ENCODE data around the gene RARA.
"Not testable (repeated sequence)": the region's sequence is repeated elsewhere in the genome, so short reads cannot be mapped to it uniquely, and the experiment has no call there.

RARA gene

GRCh38 chr17:40299159-40299757, 9.7 kb upstream of the RARA start:
- not testable (repeated sequence) for DNase-seq

GRCh38 chr17:40301315-40301714, 7.7 kb upstream of the RARA start:
- DNase-seq = no peak

DNA sequence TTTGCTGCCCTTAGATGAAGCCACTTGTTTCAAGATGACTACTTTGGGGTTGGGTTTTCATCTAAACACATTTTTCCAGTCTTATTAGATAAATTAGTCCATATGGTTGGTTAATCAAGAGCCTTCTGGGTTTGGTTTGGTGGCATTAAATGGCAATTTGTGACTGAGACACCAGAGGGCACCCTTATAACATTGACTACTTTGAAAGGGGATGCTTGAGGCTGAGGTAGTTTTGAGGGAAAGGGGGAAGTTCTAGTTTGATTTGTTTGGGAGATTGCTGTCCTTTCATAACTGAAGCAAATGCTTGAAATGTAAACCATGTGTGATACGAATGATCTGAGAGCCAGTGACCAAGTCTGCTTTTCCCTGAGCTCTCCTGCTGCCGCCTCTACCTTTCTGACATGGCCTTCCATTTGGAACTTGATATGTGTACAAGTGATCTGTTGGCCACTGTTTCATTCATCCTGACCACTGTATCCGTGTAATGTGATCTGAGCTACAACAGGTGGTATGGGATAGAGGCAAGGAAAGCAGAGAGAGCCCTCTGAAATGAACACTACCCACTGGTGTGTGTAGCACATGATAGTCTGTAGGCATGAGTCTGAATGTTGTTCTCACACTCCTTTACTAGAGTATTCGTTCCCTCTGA, 5.8 kb upstream of the RARA start:
- peak; percentile 42 for DNase-seq

DNA sequence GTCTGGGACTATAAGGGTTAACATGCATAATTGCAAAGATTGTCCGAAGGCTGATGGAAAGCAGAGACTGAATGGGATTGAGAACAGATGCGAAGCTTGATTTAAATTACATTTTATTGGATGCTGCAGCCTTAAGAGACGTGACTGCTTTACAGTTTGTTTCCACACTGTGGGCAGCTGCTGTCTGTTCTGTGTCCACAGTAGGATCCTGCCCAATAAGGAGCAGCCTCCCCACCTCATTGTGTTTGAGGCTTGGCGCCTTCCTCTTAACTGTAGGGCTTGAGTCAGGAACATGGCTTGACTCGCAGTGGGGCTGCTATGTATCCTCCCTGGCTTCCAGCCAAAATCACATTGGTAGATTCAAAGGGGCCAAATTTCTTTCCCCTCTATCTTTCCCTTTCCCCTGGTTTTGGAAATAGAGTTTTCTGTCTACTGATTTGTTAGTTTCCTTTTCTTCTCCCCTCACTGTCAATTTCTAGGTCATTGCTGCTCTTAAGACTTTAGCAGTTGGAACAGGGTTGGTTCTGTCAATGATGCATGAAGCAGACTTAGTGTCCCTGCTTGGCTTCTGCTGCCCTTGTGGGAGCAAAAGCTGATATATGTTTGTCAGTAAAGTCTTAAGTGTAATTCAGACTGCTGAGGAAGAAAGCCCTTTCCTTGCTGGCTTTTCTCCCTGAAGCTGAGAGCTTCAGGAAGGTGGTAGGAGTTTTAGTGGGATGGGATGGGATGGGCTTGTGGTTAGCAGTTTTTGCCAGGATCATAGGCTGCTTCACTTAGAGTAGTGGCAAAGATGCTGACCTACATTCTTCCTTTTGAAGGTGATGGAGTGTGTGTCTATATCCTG, 5.0 kb upstream of the RARA start:
- peak; percentile 53 for DNase-seq

DNA sequence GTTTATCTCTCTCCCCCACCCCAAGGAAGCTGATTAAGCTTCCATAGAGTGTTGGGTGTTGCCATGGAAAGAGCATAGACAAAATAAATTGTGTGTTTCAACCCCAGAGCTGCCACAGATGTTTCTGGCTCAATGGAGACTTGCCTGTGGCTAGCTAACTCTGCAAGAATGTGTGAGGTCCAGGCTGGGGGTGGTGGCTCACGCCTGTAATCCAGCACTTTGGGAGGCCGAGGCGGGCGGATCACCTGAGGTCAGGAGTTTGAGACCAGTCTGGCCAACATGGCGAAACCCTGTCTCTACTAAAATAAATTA, 4.5 kb upstream of the RARA start:
- DNase-seq = not testable (repeated sequence)

GRCh38 chr17:40304866-40305265, 4.1 kb upstream of the RARA start:
- DNase-seq = not testable (repeated sequence)

DNA sequence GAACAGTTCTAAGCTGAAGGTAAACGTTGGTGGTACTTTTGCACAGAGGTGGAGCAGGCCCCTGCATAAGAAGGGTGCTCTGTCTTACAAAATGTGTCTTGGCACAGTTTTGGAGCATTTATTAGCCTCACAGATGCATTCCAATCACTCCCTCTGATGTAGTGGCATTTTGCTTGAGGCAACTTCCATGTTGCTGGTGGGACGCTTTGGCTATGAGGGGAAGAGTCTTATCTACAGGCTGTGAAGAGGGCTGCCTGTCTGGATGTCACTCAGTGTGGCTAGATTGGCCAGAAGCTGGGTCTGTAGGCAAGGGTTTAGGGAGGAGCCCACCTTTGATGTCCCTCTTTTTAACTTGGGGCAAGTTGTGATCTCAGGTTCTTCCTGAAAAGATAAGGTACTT, 2.6 kb upstream of the RARA start:
- no peak for DNase-seq

DNA sequence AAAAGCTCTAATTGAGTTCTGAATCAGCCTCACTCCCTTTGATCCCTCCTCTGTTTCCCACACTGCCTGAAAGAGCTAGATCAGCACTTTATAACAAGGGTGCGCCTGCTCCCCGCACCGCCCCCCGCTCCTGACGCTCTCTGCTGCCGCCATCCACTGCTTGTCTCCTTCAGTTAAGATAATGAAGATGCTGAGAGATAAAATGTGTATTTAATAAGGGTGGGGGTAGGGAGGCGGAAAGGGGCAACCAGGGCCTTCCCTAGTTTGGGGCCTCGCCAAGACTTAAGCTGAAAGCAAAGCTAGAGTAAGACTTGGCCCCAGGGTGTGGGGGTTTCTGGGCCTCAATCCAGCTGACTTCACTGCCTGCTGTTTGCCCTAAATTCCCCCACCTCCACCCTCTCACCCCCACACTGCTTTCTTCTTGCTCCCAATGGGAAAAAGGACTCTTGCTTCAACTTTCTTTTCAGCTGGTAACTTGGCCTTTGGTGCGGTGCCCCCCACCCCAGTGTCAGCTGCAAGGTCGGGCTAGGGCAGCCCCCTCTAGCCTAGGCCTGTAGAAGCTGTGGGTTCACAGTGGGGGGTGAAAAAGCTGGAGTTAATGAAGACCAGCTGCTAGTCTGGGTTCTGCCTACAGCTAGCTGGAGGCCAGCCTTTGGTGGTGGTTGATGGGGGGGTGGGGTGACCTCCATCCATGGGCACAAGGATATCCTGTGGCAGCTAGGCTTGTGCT, 1.8 kb upstream of the RARA start:
- peak; percentile 49 for DNase-seq

DNA sequence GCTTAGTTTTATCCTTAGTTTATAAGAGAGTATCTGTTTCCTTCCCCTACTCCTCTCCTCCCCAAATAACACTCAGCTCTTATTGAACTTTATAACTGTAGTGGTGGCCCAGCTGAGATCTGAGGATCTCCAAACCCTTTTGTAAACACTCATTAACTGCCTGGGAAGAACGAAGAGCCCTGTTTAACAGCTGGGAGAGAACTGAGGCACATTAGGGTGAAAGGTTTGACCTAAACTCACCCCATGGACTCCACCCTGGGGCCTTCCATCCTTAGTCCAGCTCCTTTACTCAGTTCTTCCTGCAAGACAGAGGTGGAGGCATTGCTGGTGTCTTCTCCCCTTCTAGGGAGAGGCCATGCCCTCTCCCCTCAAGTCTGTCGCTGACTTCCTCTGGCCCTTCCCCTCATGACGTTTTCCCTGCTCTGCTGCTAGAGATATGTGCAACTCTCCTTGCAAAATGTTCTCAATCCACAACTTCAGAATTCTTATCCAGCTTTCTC, 1.2 kb upstream of the RARA start:
- DNase-seq = no peak

DNA sequence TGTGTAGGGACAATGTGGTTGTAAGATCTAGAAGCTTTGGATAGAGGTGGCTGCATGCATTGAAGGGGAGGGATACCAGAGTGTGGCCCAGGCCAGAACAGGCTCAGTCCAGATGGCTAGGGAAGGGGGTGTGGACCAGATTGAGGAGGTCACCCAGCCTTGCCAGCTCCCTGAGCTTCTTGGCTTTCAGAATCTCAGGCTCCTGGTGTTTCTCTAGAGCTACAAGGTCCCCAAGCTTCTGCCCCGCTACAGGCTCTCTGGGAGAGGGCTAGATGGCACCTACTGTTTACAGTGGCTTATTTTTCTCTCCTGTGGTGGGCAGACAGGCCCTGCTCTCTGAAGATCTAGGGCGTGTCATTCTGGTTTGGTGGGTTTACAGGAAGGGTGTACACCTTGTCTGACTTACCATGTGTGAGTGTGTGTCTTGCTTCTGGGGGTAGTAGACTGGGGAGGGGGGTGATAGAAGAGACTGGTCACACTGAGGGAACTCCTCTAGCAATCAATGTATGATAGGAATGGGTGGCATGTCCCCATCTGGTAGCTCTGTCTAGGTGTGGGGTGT, 1.1 kb downstream of the RARA start:
- DNase-seq = no peak

DNA sequence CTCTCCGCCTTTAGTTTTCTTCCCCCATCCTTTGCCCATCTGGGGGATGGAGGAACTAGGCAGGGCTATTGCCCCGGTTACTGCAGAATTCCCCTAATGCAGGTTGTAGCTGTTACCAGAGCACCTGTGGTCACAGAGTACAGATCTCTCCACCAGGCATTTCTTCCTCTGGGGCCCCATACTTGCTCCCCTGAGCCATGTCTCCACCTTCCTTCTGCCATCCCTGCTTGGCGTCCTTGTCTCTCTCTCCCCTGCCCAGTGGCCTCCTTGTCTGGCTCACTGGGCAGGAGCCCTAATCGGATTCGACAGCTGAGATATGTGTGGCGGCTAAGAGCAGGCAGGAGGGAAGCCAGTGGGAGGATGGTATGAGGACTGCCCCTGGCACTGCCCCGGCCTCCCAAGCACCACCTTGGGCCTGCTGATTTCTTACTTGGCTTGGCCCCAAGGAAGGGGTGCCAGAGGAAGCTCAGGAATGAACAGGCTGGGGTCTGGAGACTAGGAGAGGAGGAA, 2.0 kb downstream of the RARA start:
- no peak for DNase-seq

GRCh38 chr17:40311575-40311974, 2.6 kb downstream of the RARA start:
- peak; percentile 14 for DNase-seq

DNA sequence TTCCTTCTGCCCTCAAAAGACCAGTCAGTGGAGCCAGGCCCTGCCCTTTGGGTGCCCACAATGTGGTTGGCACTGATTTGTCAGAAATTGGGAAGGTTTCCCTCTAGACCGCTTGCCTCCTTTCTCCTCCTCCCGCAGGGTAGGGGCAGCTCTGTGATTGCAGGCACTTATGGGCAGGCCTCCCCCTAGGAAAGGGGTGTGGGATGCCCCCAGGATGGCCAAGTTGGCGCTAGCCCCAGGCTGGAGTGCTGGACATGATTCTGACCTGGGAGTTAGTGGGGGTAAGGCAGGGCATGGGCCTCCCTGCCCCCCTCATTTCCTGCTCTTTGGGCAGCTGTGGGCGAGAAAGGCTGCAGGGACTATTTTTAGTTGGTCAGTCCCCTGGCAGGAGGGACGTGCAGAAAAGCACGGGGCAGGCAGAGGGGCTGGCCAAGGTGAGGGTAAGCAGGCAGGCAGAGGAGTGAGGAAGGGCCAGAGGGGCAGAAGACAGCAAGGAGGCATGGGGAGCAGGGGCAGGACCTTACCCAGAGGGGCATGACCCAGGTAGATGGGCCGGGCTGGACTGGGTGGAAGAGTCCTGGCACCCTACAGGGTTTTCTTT, 3.3 kb downstream of the RARA start:
- no peak for DNase-seq

DNA sequence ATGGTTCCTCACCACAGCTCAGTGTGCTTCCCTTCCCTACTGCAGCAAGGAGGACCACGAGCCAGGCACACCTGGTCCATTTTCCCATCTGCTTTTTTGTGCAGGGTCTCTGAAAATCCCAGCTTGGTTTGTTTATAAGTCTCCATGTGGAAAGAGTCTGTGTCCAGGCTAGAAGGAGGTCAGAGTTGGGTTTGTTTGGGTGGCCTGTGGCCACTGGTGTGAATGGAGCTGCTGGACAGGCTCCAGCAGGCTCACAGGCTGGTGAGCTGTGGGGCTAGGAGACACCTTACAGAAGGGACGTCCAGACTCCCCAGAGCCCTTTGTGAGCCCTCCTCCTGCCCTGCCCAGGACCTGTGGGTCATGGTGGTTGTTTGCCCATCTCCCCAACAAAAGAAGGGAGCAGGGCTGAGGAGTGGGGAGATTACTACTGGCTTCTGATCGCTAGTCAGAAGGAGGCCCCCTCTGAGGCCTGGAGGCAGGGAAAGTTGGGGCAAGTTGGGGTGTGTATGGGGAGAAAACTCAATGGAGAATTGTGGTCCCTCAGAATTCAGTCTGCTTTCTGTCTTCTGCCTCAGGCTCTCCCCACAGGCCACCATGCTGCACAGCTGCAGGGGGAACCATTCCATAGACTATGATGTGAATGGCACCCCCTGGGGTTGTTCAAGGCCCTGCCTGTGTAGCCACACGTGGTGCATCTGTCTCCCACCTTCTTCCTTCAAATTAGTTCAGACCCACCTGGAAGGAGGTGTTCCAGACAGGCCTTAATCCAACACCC, 4.1 kb downstream of the RARA start:
- no peak for DNase-seq

- DNase-seq = peak; percentile 78
These were observed 4.9 kb downstream of the RARA start for GRCh38 chr17:40313668-40314583.

DNA sequence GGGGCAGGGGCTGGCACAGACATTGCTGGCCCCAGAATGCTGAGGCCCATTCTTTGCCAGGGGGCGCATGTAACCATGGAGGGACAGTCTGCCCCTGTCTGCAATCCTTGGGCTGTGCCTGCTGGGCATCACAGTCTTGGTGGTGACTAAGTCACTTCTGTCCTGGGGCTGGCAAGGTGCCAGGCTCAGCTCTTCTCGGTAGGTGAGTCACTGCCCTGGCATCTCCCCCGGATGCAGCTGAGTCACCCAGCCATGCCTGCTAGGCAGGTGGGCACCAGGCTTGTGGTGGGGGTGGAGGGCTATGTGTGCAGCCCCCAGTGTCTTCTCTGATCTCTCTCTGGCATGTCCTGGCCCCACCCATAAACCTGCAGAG, 5.6 kb downstream of the RARA start:
- DNase-seq = peak; percentile 71

DNA sequence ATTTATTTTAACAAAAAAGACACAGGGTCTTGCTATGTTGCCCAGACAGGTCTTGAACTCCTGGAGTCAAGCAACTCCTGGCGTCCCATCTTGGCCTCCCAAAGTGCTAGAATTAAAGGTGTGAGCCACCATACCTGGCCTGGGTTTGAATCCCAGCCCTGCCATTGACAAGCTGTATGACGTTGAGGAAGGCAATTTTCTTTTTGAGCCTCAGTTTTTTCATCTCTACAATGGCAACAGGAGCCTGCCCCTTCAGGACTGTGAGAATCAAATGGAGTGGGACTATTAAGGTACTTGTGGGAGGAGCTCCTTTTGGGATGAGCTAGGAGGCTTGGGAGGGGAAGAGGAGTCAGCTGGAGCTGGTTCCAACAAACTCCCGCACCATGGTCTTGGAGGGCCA, 6.2 kb downstream of the RARA start:
- no peak for DNase-seq

DNA sequence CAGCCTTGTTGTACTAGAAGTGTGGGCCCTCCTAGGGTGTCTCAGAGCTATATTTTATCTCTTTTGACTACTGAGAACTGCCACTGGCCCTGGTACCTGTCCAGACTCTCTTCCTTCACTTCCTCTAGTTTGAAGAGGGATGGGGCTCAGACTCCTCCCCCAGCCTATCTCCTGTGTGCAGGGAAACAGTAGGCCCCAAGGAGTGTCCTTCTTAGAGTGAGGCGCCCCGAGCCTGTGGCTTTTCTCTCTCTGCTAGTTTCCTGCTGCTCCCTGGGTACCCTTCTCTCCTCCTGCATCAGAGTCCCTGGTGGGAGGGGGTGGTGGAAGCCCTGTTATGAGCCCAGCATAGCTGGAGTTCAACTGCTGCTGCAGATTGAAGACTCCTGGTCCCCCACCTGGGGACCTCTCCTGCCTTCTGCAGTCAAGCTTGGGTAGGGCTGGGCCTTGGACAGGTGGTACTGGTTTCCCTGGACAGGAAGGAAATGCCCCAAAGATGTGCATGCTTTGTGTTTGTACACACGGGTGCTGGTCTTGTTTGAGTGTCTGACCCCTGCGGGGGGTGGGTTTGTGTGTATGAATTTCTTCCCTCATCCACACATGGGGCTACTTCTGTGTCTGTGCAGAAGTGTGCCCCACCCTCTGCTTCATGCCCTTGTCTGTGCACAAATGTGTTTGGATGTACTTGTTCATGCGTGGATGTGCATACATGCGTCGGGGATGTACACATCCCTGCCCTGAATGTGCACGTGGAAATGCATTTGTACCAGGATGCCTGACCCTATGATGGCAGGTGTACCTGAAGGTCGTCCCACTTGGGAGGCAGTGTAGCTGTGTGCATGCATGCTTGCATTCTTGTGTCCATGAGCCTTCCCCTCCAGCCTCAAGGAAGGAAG, 6.9 kb downstream of the RARA start:
- DNase-seq = no peak

DNA sequence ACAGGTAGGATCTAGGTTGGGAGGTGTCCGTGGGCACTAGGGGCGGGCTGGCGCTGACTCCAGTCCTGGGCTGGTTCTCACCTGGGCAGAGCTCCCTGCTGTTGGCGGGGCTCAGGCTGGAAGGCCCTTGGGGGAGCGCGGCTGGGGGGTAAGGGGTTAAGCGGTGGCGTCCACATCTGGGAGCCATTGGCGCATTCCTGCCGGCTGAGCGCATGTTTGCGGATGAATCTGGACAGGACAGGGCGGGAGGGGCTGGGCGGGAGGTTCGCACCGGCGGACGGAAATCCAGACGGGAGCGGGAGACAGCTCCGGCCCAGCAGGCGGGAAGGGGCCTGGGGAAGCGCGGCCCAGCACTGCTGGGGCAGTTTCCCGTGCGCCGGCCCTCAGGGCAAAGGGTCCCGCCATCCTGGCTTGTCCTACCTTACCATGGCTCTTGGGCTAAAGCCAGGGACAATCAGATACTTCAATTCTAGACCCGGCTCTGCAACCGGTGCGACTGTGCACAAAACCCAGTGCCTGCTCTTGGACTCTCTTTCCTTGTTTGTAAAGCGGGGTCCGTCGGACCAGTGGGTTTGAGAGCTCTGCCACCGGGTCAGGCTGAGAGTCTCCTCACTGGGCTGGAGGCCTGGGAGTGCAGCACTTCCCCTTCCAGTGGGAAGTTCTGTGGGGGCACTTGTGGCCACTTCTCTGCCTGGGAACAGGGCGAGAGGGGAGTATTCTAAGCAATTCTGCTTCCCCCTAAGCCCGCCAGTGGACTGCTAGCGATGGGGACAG, 7.8 kb downstream of the RARA start:
- DNase-seq = no peak
